SKM-1 treated with dmso at 0.1 percent for 144 hours (cell line): Measurements from ENCODE around the gene DDX50.
A peak's percentile ranks its signal among the peaks of the same experiment; 100 is the strongest.
"Not testable (repeated sequence)": the region's sequence is repeated elsewhere in the genome, so short reads cannot be mapped to it uniquely, and the experiment has no call there.

Experiments
- DNase-seq: peaks from one replicate; lab custom pipeline; 2025; ENCODE audit not compliant: unreplicated experiment; lab: John Stamatoyannopoulos, UW

The DDX50 gene

GRCh38 chr10:68900427-68901104 is 549 bp upstream of the DDX50 start:
- DNase-seq = no peak

DNA sequence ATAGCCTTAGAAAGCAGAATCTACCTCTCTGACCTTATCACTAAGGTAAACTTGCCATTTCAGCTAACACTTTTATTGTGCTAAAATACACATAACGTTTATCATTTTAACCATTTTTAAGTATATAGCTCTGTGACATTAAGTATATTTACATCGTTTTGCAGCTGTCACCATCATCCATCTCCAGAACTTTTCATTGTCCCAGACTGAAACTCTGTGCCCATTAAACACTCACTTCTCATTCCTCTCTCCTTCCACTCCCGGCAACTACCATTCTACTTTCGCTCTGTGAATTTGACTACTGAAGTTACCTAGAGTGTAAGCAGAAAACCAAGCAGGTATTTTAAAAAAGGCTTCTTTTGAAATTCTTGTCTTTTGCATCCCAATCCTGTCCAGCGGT is 1.3 kb downstream of the DDX50 start:
- no peak for DNase-seq

DNA sequence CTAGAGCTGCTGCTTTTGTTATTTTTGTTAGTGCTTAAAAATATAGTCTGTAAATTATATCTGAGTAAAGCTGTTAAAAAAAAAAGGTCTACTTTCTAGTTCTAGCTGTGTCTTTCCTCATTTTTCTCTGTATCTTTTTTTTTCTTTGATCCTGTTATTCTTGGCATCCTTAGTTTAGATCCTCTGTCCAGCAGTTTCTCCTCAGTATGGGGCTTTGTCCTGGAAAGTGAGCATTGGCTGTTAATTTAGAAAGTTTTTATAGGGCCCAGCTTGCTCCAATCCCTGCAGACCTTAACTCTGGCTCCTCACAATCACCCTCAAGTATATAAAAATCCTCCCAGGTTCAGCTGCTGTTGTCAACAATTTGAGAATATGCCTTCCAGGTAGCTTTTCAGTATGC is 23.5 kb downstream of the DDX50 start:
- no peak for DNase-seq

GRCh38 chr10:68925489-68925888 is 24.4 kb downstream of the DDX50 start:
- DNase-seq = no peak

GRCh38 chr10:68929157-68929556 is 28.0 kb downstream of the DDX50 start:
- not testable (repeated sequence) for DNase-seq

DNA sequence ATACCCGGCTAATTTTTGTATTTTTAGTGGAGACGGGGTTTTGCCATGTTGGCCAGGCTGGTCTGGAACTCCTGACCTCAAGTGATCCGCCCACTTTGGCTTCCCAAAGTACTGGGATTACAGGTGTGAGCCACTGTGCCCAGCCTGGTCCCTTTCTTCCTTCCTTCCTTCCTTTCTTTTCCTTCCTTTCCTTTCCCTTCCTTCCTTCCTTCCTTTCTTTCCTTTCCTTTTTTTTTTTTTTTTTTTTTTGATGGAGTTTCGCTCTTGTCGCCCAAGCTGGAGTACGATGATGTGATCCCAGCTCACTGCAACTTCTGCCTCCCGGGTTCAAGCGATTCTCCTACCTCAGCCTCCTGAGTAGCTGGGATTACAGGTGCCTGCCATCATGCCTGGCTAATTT is 28.8 kb downstream of the DDX50 start:
- DNase-seq = not testable (repeated sequence)

GRCh38 chr10:68932860-68933259 is 31.7 kb downstream of the DDX50 start:
- not testable (repeated sequence) for DNase-seq

DNA sequence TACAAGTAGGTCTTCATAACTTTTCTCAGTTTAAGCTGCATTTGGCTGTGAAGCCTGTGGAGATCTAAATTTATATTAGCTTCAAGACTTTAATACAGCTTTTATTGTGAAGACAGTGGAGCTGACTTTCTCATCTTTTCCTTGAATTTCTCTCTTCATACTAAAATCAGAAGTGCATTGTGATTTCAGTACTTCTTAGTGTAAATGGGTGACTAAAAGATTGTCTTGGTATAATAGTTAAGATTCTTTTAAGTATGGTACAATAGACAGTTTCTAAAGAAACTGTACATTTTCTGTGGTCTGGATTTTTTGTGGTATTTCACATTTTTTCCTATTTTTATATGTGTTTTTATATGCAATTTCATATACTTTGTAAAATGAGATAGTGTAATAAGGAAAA is 33.9 kb downstream of the DDX50 start:
- no peak for DNase-seq

DNA sequence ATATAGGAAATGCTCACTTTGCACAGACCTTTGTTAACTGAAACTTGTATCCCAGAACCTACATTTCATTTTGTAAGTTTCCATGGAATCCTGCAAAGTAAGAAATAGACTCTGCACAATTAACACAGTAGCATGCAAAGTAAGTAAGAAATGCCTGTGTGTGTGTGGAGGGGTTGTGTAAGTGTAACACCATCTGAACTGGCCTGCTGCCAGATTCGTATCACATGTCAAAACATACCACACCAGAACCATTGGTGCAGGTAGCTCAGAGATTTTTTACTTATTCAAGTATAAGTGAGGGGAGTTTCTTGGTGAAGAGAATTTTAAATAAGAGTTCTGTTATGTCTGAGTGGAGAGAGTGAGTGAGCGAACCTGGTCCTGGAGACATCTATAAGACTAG is 37.0 kb downstream of the DDX50 start:
- DNase-seq = no peak

GRCh38 chr10:68938884-68939283 is 37.8 kb downstream of the DDX50 start:
- no peak for DNase-seq

- not testable (repeated sequence) for DNase-seq
Measured at GRCh38 chr10:68940917-68941316, 39.8 kb downstream of the DDX50 start.

DNA sequence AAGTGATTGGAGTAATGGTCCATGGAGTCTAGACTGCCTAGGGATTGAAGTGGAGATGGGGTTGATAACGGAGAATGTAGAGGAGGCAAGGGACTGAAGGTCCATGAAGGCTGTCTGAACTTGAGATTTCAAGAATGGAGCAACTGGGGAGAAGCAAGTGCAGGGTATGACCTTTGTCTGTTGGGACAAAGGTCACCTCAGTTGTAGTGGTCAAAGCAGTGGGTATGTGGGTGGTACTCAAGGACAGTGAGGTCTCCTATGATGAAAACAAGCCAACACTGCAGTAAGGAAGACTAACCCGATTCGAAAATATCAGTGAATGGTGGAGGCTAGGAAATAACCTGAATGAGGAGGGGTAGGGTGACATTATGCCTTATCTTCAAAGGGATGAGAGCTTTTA is 49.5 kb downstream of the DDX50 start:
- no peak for DNase-seq

- no peak for DNase-seq
Measured at GRCh38 chr10:68954904-68955303, 53.8 kb downstream of the DDX50 start.

GRCh38 chr10:68955355-68955831 is 54.3 kb downstream of the DDX50 start:
- DNase-seq = peak; percentile 77

DNA sequence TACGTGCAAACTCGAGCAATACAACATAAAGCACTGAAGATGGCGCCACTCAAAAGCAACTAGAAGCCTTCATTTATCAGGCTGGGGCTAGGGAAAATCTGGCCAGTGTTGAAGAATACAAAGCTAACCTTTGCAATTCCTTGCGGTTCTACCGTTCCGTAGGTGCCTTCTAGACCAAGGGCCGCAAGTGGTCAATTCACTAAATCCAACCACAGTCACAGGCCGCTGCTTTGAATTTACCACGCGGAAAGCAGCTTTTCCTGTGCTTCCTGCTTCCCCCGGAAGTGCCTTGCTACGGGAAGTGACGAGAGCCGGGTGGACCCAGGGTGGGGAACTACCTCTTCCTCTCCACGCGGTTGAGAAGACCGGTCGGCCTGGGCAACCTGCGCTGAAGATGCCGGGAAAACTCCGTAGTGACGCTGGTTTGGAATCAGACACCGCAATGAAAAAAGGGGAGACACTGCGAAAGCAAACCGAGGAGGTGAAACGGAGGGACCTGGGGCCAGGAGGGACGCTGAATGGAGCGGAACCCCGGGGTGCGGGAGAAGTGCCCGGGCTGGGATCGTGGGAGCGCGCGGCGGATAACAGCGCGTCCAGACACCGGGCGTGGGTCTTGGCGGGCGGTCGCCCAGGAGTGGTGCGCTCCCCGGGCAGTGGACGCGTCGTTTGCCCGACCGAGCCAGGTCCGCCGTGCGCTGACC is 54.9 kb downstream of the DDX50 start, which contains the start of gene DDX21:
TSS of gene DDX21 (plus strand) at position 339 of the 701 bp plus-strand sequence. CDS start at position 395, 56 bp downstream.
- DNase-seq = peak; percentile 94

GRCh38 chr10:68957284-68957615 is 56.1 kb downstream of the DDX50 start:
- no peak for DNase-seq

GRCh38 chr10:68957654-68958053 is 56.5 kb downstream of the DDX50 start:
- no peak for DNase-seq

DNA sequence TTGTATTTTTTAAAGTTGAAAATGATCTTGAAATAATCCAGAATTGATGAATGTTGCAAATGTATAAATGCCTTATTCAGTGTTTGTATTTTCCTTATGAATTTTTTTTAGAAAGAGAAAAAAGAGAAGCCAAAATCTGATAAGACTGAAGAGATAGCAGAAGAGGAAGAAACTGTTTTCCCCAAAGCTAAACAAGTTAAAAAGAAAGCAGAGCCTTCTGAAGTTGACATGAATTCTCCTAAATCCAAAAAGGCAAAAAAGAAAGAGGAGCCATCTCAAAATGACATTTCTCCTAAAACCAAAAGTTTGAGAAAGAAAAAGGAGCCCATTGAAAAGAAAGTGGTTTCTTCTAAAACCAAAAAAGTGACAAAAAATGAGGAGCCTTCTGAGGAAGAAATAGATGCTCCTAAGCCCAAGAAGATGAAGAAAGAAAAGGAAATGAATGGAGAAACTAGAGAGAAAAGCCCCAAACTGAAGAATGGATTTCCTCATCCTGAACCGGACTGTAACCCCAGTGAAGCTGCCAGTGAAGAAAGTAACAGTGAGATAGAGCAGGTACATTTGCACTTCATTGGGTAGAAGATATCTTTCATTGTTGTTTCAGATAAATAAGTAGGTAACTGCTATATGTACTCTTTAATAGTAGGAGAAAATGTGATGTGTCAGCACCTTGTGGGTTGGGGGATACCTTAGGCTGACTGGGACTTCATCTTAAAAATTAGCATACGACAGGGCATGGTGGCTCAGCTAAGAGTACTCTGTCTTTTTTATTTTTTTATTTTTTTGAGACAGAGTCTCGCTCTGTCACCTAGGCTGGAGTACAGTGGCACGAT is 58.8 kb downstream of the DDX50 start:
- DNase-seq = no peak

DNA sequence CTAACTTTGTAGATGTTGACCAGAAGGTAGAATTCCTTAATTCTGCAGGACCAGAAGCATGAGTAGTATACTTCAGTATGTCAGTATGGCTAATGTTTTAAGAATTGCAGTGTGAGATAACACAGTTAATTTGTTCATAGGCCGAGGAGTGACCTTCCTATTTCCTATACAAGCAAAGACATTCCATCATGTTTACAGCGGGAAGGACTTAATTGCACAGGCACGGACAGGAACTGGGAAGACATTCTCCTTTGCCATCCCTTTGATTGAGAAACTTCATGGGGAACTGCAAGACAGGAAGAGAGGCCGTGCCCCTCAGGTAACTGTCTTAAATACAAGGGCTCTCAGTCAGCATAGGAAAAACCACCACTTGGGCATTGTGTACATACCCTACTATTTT is 62.0 kb downstream of the DDX50 start:
- no peak for DNase-seq

GRCh38 chr10:68973975-68974374 is 72.9 kb downstream of the DDX50 start:
- no peak for DNase-seq

DNA sequence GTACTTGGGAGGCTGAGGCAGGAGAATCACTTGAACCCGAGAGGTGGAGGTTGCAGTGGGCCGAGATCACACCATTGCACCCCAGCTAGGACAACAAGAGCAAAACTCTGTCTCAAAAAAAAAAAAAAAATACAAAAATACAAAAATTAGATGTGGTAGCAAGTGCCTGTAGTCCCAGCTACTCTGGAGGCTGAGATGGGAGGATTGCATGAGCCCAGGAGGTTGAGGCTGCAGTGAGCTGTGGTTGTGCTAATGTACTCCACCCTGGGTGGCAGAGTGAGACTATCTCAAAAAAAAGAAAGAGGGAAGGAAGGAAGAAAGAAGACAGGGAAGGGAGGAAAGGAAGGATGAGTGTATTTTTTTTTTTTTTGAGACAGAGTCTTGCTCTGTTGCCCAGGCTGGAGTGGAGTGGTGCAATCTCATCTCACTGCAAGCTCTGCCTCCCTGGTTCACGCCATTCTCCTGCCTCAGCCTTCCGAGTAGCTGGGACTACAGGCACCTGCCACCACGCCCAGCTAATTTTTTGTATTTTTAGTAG is 74.9 kb downstream of the DDX50 start:
- DNase-seq = not testable (repeated sequence)
